Activated effector memory CD4-positive, alpha-beta T cell treated with Interleukin-2 at 50 U/mL for 16 hours (primary cell): ENCODE data around the gene SPTA1.

Experiments
- DNase-seq: peaks from one replicate; pipeline ENCODE4 v3.0.0-alpha.2; 2020

The SPTA1 gene

DNA sequence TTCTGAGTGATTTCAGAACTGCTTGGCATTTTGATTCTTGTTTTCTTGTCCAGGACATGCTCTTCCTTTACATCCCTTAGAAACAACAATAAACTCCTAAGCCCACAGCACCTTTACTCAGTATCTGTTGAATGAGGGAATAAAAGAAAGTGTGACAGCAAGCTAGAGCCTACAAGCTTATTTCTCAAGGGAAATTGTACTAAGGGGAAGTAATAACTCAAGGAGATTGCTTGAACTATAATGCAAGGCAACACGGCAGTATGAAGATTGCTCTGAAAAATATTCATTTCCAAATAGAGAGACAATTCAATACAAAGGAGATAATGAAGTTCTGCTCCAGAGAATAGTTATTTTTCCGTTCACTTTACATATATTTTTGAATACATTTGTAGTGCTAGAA is 122.7 kb downstream of the SPTA1 start:
- DNase-seq = no peak
